Naive thymus-derived CD8-positive, alpha-beta T cell (primary cell): Measurements from ENCODE around the gene ARID1B. TPM values are rescaled to one million over a fixed set of nuclear protein-coding genes. Genes with fewer than 3 reads are reported as not detected.
A peak's percentile ranks its signal among the peaks of the same experiment; 100 is the strongest.
"Not testable (repeated sequence)": the region's sequence is repeated elsewhere in the genome, so short reads cannot be mapped to it uniquely, and the experiment has no call there.

Experiments
- ATAC-seq, 2 donors: fragments of 150-1000 bp; cut with Tn5 transposase in 1 of 2; sonication (Bioruptor Pico), chemical (Tn5 transposase) in 1 of 2; 1 replicate in 1 of 2; 2 replicates in 1 of 2; pipeline ENCODE4 v1.10.0; 2021; ENCODE audit warnings: mild to moderate bottlenecking in 2 of 2, moderate library complexity in 2 of 2
- POLR2A ChIA-PET: fragments of 350-600 bp; sonication (Branson Sonifier 250); formaldehyde crosslinking; loops from one replicate; lab custom pipeline; 2021; ENCODE audit warnings: antibody characterized with exemption; lab: Charles Lee
- DNase-seq, 10 donors: peaks; one replicate each; pipeline versions ENCODE4 v3.0.0 to v3.0.0-alpha.2; 2020 to 2022
- H3K27ac Mint-ChIP-seq, 10 donors: one replicate each; pipeline ENCODE4 v1.8.0; 2020 to 2022; ENCODE audit warnings: mild to moderate bottlenecking in 10 of 10, mixed read lengths in 10 of 10, moderate library complexity in 4 of 10, inconsistent platforms in 1 of 10
- H3K27me3 Mint-ChIP-seq, 5 donors: one replicate each; pipeline ENCODE4 v1.8.0; 2021 to 2022; ENCODE audit warnings: mixed read lengths in 5 of 5
- H3K36me3 Mint-ChIP-seq, 3 donors: one replicate each; pipeline ENCODE4 v1.8.0; 2020 to 2022; ENCODE audit warnings: mixed read lengths in 3 of 3, mild to moderate bottlenecking in 2 of 3, inconsistent platforms in 1 of 3
- H3K4me1 Mint-ChIP-seq, 4 donors: one replicate each; pipeline ENCODE4 v1.8.0; 2021 to 2022; ENCODE audit warnings: mixed read lengths in 4 of 4
- H3K4me3 Mint-ChIP-seq, 10 donors: one replicate each; pipeline ENCODE4 v1.8.0; 2020 to 2022; ENCODE audit warnings: mild to moderate bottlenecking in 10 of 10, mixed read lengths in 10 of 10, moderate library complexity in 6 of 10, inconsistent platforms in 1 of 10
- H3K9me3 Mint-ChIP-seq, 9 donors: one replicate each; pipeline ENCODE4 v1.8.0; 2020 to 2022; ENCODE audit warnings: mixed read lengths in 9 of 9, mild to moderate bottlenecking in 3 of 9, inconsistent platforms in 1 of 9, moderate library complexity in 1 of 9
- polyA plus RNA-seq, 3 donors: library from polyadenylated mRNA; unstranded; fragments of 300-500 nt; fragmentation: Illumina TruSeq; gene quantifications; one replicate each; pipeline ENCODE4 v1.2.3, GENCODE V29; 2021
- total RNA-seq, 8 experiments: library from RNA in 2 of 8; stranded (reverse) in 2 of 8; gene quantifications; one replicate each; pipeline ENCODE4 v1.2.3 and lab custom pipeline; 2021 to 2026

Gene ARID1B
- total and polyA plus RNA-seq, 5 experiments from 2014 or later, result 9.0 to 122 (median 18.6) TPM

DNA sequence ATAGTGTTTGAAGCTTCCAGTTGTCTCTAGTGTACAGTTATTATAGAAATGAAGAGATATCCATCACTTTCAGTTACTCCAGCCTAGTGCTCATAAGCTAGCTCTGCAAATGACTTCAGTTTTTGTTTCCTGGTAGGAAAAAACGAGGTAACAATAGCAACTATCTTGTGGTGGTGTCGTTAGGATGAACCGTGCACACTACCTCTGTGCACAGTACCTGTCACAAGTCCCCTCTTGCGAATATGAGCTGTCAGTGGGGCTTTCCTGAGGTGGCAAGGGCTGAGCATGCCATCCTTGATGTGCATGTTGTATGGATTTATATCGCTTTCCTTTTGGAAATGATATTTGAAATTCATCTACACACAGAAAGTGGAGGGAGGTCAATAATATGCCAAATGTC is 151.8 kb downstream of the ARID1B start:
- Mint-ChIP-seq H3K27me3 (no peaks in the 10 kb centered on the region), H3K4me1 (peaks cover 33 to 84% (median 82%) of the 10 kb centered on the region in 4 donors), H3K36me3 (peaks cover 0 to 9% (median 3%) of the 10 kb centered on the region in 3 donors), H3K27ac (no peak overlapping the region), H3K4me3 (no peak overlapping the region), H3K9me3 (no peaks in the 10 kb centered on the region)
- DNase-seq (no peak), ATAC-seq (no peak)
- POLR2A ChIA-PET, result no interaction called here

DNA sequence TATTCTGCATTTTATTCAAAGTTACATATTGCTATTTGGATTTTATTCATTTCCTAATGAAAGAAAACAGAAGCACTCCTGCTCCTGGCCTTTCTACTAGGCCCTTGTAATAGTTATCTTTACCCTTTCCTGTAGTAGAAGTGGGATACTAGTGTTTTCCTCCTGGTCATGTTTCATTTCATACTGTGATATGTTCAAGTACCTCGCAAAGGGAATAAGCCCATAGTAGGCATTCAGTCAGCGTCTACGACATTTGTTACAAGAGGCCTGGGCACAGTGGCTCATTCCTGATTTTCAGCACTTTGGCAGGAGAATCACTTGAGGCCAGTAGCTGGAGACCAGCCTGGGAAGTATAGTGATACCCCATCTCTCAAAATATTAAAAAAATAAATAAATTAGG is 154.1 kb downstream of the ARID1B start:
- peaks cover 0 to 23% (median 10%) of the 10 kb centered on the region in 3 donors for H3K36me3 Mint-ChIP-seq
- H3K27ac Mint-ChIP-seq, result peak overlapping the region in 1 of 10 donors; percentile 31
- no peaks in the 10 kb centered on the region for H3K9me3 Mint-ChIP-seq
- ATAC-seq (no peak), DNase-seq (no peak)
- no peaks in the 10 kb centered on the region for H3K27me3 Mint-ChIP-seq
- POLR2A ChIA-PET, result interaction anchor here (0.7 kb wide), 1 partner anchor 154 kb away, joined by 7 read pairs; the partner anchor contains the start of gene ARID1B
- H3K4me1 Mint-ChIP-seq, result peaks cover 29 to 75% (median 75%) of the 10 kb centered on the region in 4 donors
- no peak overlapping the region for H3K4me3 Mint-ChIP-seq

DNA sequence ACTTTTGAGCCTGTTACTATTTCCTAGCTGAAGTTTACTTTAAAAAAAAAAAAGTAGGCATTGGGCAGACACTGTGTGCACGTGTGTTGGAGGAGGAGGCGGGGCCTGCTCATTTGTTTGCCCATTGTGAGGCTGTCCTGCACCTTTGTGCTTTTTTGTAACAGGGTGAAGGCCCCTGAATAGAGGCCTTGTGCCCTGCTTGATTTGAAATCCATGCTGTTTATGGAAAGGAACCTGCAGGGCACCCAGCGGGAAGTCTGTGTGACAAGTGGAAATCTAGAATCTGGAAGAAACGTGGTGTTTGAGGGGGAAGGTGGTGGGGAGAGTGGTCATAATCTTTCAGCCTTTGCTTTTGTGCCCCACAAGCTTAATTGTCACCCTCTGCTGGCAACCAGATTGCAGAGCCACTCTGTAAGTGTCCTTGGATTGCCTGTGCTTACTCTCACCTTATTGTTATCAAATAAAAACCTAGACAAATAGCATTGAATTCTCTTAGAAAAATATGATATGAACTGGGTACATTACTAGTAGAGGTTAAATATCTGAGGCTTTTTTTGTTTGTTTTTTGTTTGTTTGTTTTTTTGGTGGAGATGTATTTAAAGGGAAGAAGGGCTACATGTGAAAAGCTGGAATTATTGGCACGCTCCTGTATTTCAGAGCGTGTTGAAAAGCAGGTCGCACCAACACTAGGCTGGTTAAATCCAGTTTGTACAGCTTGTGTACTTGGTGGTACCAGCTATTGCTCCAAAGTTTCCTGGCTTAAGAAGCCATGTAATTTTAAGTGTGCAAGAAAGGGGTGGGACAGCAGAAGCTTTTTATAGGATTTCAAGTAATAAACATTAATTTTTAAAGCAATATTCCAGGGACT is 156.3 kb downstream of the ARID1B start:
- H3K9me3 Mint-ChIP-seq, result no peaks in the 10 kb centered on the region
- no peak overlapping the region for H3K4me3 Mint-ChIP-seq
- POLR2A ChIA-PET, result interaction anchor here (1.1 kb wide), 1 partner anchor 12 kb away, joined by 5 read pairs; no protein-coding TSS in a partner anchor
- peak overlapping the region in 6 of 10 donors; percentile 6 to 87 (median 55) for H3K27ac Mint-ChIP-seq
- peaks cover 27 to 76% (median 72%) of the 10 kb centered on the region in 4 donors for H3K4me1 Mint-ChIP-seq
- DNase-seq, result no peak
- H3K36me3 Mint-ChIP-seq, result peaks cover 0 to 36% (median 10%) of the 10 kb centered on the region in 3 donors
- ATAC-seq, result peak in 1 of 2 donors; percentile 20
- no peaks in the 10 kb centered on the region for H3K27me3 Mint-ChIP-seq

DNA sequence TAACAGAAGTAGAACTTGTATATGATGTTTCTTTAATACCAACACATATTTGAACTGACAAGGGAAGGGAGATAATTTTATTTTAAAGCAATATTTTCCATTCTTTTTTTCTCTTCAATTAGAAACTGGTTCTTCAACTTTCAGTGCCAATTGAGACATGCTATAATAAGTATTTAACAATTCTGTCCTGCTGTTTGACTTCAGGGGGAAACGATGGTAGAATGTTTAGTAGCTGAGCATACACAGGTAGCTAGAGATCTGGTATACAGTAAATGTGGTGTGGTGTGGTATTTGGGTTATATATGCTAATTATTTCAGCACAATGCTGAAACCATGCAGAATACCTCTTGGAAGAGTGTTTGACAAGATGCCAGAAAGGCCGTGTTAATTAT is 156.9 kb downstream of the ARID1B start:
- no peaks in the 10 kb centered on the region for H3K9me3 Mint-ChIP-seq
- H3K4me3 Mint-ChIP-seq, result no peak overlapping the region
- no peaks in the 10 kb centered on the region for H3K27me3 Mint-ChIP-seq
- H3K36me3 Mint-ChIP-seq, result peaks cover 0 to 36% (median 10%) of the 10 kb centered on the region in 3 donors
- peak overlapping the region in 4 of 10 donors; percentile 2 to 60 (median 30) for H3K27ac Mint-ChIP-seq
- POLR2A ChIA-PET, result no interaction called here
- H3K4me1 Mint-ChIP-seq, result peaks cover 29 to 77% (median 74%) of the 10 kb centered on the region in 4 donors
- ATAC-seq (no peak), DNase-seq (no peak)

DNA sequence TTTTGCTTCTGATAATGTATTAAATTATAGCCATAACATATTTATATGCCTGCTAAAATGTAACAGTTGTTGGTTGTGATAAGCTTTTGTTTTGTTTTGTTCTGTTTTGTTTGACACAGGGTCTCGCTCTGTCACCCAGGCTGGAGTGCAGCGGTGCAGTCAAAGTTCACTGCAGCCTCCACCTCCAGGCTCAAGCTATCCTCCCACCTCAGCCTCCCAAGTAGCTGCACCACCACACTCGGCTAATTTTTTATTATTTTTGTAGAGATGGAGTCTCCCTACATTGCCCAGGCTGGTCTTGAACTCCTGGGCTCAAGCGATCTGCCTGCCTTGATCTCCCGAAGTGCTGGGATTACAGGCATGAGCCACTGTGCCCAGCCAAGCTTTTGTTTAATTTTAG is 157.8 kb downstream of the ARID1B start:
- no peaks in the 10 kb centered on the region for H3K9me3 Mint-ChIP-seq
- H3K36me3 Mint-ChIP-seq, result peaks cover 0 to 32% (median 10%) of the 10 kb centered on the region in 3 donors
- ATAC-seq (no peak), DNase-seq (no peak)
- H3K4me3 Mint-ChIP-seq, result no peak overlapping the region
- no peaks in the 10 kb centered on the region for H3K27me3 Mint-ChIP-seq
- H3K4me1 Mint-ChIP-seq, result peaks cover 24 to 70% (median 70%) of the 10 kb centered on the region in 4 donors
- H3K27ac Mint-ChIP-seq, result peak overlapping the region in 1 of 10 donors; percentile 34
- POLR2A ChIA-PET, result no interaction called here

DNA sequence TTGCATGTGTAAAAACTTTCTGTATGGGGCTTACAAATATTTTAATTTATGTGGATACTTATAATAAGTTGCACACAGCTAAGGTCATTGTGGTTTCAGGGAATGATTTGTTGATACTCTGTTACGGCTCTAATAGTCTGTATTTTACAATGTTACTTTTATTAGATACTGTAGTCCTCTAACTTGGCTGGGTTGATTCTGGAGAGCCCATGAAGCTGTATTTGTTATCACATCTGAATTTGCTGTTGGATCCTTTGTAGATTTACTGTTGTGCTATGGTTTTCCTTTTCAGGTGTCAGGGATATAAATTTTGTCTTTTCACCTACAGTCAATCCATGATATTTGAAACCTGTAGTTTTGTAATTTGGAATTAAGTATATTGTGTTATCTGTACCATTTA is 161.0 kb downstream of the ARID1B start:
- H3K27me3 Mint-ChIP-seq, result no peaks in the 10 kb centered on the region
- peaks cover 33 to 81% (median 71%) of the 10 kb centered on the region in 4 donors for H3K4me1 Mint-ChIP-seq
- DNase-seq, result no peak
- no peaks in the 10 kb centered on the region for H3K9me3 Mint-ChIP-seq
- no peak overlapping the region for H3K4me3 Mint-ChIP-seq
- ATAC-seq, result no peak
- peak overlapping the region in 2 of 10 donors; percentile 3 to 17 for H3K27ac Mint-ChIP-seq
- POLR2A ChIA-PET, result interaction anchor here (0.6 kb wide), 1 partner anchor 1025 kb away, joined by 3 read pairs; no protein-coding TSS in a partner anchor
- peaks cover 0 to 27% (median 7%) of the 10 kb centered on the region in 3 donors for H3K36me3 Mint-ChIP-seq

DNA sequence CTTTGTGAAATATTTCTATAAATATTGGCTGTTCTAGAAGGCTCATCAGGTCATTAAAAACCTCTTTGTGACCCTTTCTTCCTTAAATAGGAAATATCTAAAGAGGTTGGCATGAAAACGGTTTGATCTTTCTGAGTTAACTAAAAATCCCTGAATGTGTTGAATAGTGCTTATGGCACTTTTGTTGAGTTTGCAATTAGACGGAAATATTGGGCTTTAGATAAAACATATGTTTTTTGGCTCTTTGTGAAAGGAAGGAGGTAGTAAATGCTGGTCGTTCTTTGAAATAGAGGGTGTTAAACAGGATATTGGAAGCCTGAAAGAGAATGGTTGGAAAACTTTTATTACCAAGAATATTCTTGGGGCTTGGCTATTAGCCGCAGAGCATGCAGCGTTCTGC is 163.0 kb downstream of the ARID1B start:
- DNase-seq (no peak), ATAC-seq (no peak)
- Mint-ChIP-seq H3K4me3 (no peak overlapping the region), H3K36me3 (peaks cover 0 to 24% (median 7%) of the 10 kb centered on the region in 3 donors), H3K4me1 (peaks cover 32 to 78% (median 71%) of the 10 kb centered on the region in 4 donors), H3K27me3 (no peaks in the 10 kb centered on the region), H3K9me3 (no peaks in the 10 kb centered on the region), H3K27ac (peak overlapping the region in 3 of 10 donors; percentile 2 to 38 (median 30))
- POLR2A ChIA-PET, result no interaction called here

DNA sequence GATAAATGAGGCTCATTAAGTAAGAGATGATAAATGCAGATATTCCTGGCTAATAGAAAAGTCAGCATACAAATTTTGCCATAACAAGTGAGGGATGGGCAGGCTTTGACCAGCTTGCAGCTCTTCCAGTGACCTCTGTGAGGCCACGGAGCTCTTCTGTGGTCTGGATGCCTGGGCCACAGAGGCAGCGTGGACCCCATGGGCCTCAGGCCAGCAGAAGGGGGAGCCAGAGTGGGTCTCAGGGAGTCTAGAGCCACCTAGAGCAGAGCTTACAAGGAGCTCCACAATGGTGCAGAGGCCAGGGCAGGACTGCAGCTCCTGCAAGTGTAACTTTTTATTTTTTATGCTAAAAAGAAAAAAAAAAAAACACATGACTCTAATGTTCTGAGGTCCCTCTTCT is 165.1 kb downstream of the ARID1B start:
- no peak overlapping the region for H3K4me3 Mint-ChIP-seq

DNA sequence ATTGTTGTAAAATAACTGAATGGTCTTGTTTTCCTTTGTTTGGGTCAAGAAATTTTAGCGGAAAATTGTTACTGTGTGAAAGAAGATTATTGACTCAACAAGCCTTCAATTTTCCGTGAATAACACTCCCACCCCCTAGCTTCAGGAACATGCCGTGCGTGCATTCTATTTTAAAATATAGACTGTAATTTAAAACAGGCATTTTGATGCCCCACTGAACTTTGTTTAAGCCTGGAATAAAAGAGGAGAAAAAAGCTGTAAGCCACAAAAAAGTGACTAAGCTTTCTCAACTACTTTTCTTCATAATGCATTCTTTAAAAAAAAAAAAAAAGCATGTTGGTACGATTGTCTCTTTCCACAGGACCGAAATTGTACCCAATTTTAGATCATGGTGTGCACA is 166.0 kb downstream of the ARID1B start:
- no peak for ATAC-seq
- Mint-ChIP-seq H3K27ac (peak overlapping the region in 3 of 10 donors; percentile 7 to 28 (median 23)), H3K9me3 (no peaks in the 10 kb centered on the region), H3K27me3 (no peaks in the 10 kb centered on the region), H3K4me1 (peaks cover 38 to 76% (median 67%) of the 10 kb centered on the region in 4 donors), H3K4me3 (peak overlapping the region in 1 of 10 donors; percentile 24), H3K36me3 (peaks cover 0 to 4% (median 0%) of the 10 kb centered on the region in 3 donors)
- POLR2A ChIA-PET, result no interaction called here
- no peak for DNase-seq

More for the DNA sequence above, 165.1 kb downstream of the ARID1B start:
- Mint-ChIP-seq H3K9me3 (no peaks in the 10 kb centered on the region), H3K27ac (peak overlapping the region in 1 of 10 donors; percentile 7), H3K27me3 (no peaks in the 10 kb centered on the region), H3K4me1 (peaks cover 41 to 82% (median 74%) of the 10 kb centered on the region in 4 donors), H3K36me3 (peaks cover 0 to 10% (median 0%) of the 10 kb centered on the region in 3 donors)
- ATAC-seq, result peak in 1 of 2 donors; percentile 91
- POLR2A ChIA-PET, result interaction anchor here (0.7 kb wide), 1 partner anchor 247 kb away, joined by 3 read pairs; no protein-coding TSS in a partner anchor
- DNase-seq, result peak in 1 of 10 donors; percentile 65

DNA sequence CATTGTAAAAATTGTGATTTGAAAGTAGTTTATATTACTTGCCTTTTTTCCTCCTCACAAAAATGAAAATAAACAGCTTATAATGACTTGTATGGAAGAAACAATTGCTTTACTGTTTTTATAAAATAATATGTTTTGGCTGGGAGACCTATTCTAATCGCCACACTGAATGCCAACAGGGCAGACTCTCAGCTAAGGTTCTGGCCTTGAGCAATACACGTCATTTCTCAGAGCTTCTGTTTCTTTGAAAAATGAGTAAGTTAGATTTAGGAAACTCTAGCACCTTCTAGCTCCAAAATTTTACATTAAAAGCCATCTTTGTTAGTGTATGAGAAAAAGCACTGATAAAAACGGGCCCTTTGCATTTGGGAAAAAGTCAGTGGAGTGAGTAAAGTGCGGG is 166.6 kb downstream of the ARID1B start:
- Mint-ChIP-seq H3K9me3 (no peaks in the 10 kb centered on the region), H3K27ac (peak overlapping the region in 2 of 10 donors; percentile 13 to 32), H3K27me3 (no peaks in the 10 kb centered on the region), H3K36me3 (peaks cover 0 to 4% (median 0%) of the 10 kb centered on the region in 3 donors), H3K4me3 (no peak overlapping the region), H3K4me1 (peaks cover 37 to 71% (median 64%) of the 10 kb centered on the region in 4 donors)
- ATAC-seq (no peak), DNase-seq (no peak)
- POLR2A ChIA-PET, result no interaction called here

DNA sequence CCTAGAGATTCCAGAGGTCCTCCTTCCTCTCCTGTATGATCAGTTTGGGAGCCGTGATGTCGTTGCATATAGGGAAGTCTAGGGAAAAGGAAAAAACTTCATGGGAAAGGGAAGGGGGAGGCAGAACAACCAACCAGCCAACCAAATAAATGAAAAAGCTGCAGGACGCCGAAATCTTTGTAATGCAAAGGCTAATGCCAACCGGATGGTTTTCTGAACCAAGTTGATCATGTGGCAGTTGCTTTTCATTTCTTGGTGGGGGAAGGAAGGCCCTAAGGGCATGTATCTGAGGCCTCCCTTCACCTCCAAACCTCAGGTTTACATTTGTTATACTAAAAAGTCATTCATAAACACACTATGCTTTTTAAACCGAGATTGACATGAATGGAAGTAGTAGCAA is 167.2 kb downstream of the ARID1B start:
- DNase-seq (no peak), ATAC-seq (no peak)
- Mint-ChIP-seq H3K4me1 (peaks cover 37 to 71% (median 67%) of the 10 kb centered on the region in 4 donors), H3K4me3 (no peak overlapping the region), H3K27me3 (no peaks in the 10 kb centered on the region), H3K9me3 (no peaks in the 10 kb centered on the region), H3K36me3 (peaks cover 0 to 4% (median 0%) of the 10 kb centered on the region in 3 donors), H3K27ac (peak overlapping the region in 3 of 10 donors; percentile 9 to 32 (median 13))
- POLR2A ChIA-PET, result interaction anchor here (1.0 kb wide), 1 partner anchor 130 kb away, joined by 3 read pairs; no protein-coding TSS in a partner anchor

DNA sequence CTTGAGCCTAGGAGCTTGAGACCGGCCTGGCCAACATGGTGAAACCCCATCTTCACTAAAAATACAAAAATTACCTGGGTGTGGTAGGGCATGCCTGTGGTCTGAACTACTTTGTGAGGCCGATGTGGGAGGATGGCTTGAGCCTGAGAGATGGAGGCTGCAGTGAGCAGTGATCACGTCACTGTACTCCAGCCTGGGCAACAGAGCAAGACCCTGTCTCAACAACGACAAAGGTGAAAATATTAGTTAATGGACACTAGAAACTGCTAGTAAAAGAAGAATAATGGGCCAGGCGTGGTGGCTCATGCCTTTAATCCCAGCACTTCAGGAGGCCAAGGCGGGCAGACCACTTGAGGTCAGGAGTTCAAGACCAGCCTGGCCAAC is 168.6 kb downstream of the ARID1B start:
- not testable (repeated sequence) for DNase-seq, H3K9me3 Mint-ChIP-seq, H3K27me3 Mint-ChIP-seq, H3K4me3 Mint-ChIP-seq, ATAC-seq, H3K36me3 Mint-ChIP-seq
- POLR2A ChIA-PET, result interaction anchor here (1.0 kb wide), 1 partner anchor 13 kb away, joined by 5 read pairs; no protein-coding TSS in a partner anchor
- Mint-ChIP-seq H3K27ac (peak overlapping the region in 1 of 10 donors; percentile 20), H3K4me1 (peaks cover 34 to 74% (median 64%) of the 10 kb centered on the region in 4 donors)
